Placental epithelial cell (primary cell): ENCODE results near the gene KLHL6. TPM values are rescaled to one million over a fixed set of nuclear protein-coding genes. Genes with fewer than 3 reads are reported as not detected.

Experiments
- small RNA-seq: library from RNA; depleted of rRNA; stranded (forward); fragments of <200 nt; gene quantifications from one replicate; pipeline ENCODE3, GENCODE V24; 2012
- total RNA-seq: library from RNA; depleted of rRNA; stranded (reverse); fragments of >200 nt; gene quantifications from 2 replicates; pipeline ENCODE4 v1.2.3, GENCODE V29; 2012

KLHL6 gene, protein sequence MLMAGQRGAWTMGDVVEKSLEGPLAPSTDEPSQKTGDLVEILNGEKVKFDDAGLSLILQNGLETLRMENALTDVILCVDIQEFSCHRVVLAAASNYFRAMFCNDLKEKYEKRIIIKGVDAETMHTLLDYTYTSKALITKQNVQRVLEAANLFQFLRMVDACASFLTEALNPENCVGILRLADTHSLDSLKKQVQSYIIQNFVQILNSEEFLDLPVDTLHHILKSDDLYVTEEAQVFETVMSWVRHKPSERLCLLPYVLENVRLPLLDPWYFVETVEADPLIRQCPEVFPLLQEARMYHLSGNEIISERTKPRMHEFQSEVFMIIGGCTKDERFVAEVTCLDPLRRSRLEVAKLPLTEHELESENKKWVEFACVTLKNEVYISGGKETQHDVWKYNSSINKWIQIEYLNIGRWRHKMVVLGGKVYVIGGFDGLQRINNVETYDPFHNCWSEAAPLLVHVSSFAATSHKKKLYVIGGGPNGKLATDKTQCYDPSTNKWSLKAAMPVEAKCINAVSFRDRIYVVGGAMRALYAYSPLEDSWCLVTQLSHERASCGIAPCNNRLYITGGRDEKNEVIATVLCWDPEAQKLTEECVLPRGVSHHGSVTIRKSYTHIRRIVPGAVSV
- not detected in 2 replicates for total RNA-seq

DNA sequence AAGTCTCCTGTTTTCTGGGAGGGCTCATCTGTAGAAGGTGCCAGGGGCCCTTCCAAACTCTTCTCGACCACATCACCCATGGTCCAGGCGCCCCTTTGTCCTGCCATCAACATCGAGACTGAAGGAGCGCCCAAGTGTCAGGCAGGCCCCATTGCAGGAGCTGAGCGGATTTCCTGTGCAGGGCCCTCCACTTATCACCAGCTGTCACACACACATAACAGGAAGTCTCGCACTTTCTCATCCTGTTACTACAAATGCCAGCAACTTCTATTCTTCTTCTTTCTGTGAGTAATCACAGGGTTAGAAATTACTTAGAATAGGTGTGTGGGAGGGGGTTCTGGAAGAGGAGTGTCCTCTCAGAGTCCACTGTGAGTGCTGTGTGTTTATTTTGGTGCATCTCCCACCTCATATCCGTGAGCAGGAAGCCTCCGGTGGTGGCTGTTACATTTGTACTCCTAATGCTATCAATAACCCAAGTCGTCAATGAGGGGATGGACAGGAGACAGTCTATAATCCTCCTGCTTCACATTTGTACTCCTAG lies at the start of gene KLHL6:
Gene KLHL6 (minus strand): TSS at position 166 of the 541 bp plus-strand sequence. CDS start 53 bp downstream, at position 113.

Small RNA genes within 50 kb of the gene (small RNA-seq; reads per million reads assigned to genes)
- gene RF00092 (not detected), gene RF00394 (not detected), gene RF01241 (not detected), gene SNORA63D (4.6 reads per million, percentile 91 among the genes with 10 or more reads in this experiment)

Other genes starting within 250 kb of the KLHL6 start
- gene MCF2L2, start 127.1 kb downstream of the KLHL6 start, total RNA-seq: under 0.01 and 0.98 TPM in 2 replicates
- gene KLHL24, start 79.9 kb upstream of the KLHL6 start, total RNA-seq: 40.3 and 56.1 TPM in 2 replicates
- 22.6 and 33.8 TPM in 2 replicates for gene YEATS2, start 142.1 kb upstream of the KLHL6 start, total RNA-seq